IPS-20b (cell line): ENCODE measurements around the gene FARS2.

Source experiments
- H3K27ac ChIP-seq: one replicate; pipeline ENCODE4 v1.5.1; 2013; ENCODE audit warnings: low read length
- H3K27me3 ChIP-seq: 2 replicates; pipeline ENCODE4 v1.6.1; 2013; ENCODE audit warnings: mild to moderate bottlenecking, low read length, inconsistent platforms; ENCODE audit not compliant: insufficient read depth
- H3K36me3 ChIP-seq: 2 replicates; pipeline ENCODE4 v1.6.1; 2013; ENCODE audit warnings: low read depth, mild to moderate bottlenecking, inconsistent platforms, low read length, moderate library complexity; ENCODE audit not compliant: insufficient read depth
- H3K4me1 ChIP-seq: 2 replicates; pipeline ENCODE4 v1.6.1; 2013; ENCODE audit warnings: mild to moderate bottlenecking, control low read depth, inconsistent platforms, low read length, moderate library complexity; ENCODE audit not compliant: insufficient read depth
- H3K4me3 ChIP-seq: 2 replicates; pipeline ENCODE4 v1.5.1; 2013; ENCODE audit warnings: mild to moderate bottlenecking, low read length, inconsistent platforms
- H3K9ac ChIP-seq: 2 replicates; pipeline ENCODE4 v1.6.1; 2013; ENCODE audit warnings: low read depth, mild to moderate bottlenecking, inconsistent platforms, low read length, moderate library complexity
- H3K9me3 ChIP-seq: 2 replicates; pipeline ENCODE4 v1.6.1; 2013; ENCODE audit warnings: mild to moderate bottlenecking, low read depth, low read length, inconsistent platforms; ENCODE audit not compliant: insufficient read depth

FARS2 gene

DNA sequence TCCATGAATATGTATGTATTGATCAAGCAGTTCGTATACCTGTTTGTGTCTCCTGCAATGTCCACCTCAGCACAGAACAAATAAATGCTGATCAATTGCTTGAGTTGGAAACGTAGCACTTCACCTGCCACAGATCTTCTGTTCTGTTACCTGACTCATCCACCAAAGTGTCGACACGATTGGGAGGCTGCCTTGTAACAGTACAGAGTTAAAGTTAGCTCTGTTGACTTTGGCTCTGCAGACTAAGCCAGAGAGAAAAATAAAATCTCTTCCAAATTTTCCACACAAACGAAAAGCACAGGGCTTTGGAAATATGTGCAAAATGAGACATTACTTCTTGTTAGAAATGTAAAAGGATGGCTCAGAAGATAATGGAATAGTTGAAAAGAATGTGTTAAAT is 500.1 kb downstream of the FARS2 start:
- H3K4me3 ChIP-seq = no peak overlapping the region
- no peak overlapping the region for H3K27ac ChIP-seq
- no peaks in the 10 kb centered on the region for H3K9me3 ChIP-seq
- H3K9ac ChIP-seq = no peak overlapping the region
- no peaks in the 10 kb centered on the region for H3K4me1 ChIP-seq
- no peaks in the 10 kb centered on the region for H3K27me3 ChIP-seq
- H3K36me3 ChIP-seq = no peaks in the 10 kb centered on the region

DNA sequence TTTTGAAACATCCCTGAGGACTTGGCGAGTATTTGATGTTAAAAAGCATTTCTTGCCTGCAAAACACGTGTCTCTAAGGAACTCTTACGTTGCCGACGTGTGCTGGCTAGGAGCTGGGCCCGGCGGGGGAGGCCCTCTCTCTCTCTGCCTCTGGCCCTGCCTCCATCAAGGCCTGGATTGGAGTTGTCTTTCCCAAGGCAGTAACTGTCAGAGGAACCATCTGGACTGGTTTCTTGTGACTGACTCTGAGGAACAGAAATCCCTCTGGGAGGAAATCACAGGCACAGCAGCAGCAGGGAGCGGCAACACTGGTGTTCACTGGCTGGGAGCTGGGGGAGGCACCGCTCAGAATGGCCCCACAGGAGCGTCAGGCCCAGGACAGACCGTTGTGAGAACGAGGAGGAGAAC is 501.3 kb downstream of the FARS2 start:
- no peak overlapping the region for H3K9ac ChIP-seq

GRCh38 chr6:5763407-5763806 is 502.1 kb downstream of the FARS2 start:
- Histone ChIP-seq H3K4me1 (no peaks in the 10 kb centered on the region), H3K4me3 (no peak overlapping the region), H3K27me3 (no peaks in the 10 kb centered on the region), H3K9me3 (peaks cover 16% of the 10 kb centered on the region), H3K27ac (no peak overlapping the region), H3K9ac (no peak overlapping the region), H3K36me3 (no peaks in the 10 kb centered on the region)

More for the DNA sequence above, 501.3 kb downstream of the FARS2 start:
- Histone ChIP-seq H3K4me3 (no peak overlapping the region), H3K36me3 (no peaks in the 10 kb centered on the region), H3K27ac (no peak overlapping the region), H3K27me3 (no peaks in the 10 kb centered on the region), H3K4me1 (no peaks in the 10 kb centered on the region), H3K9me3 (peaks cover 8% of the 10 kb centered on the region; the same call in 1 of the 2 replicates)

- Histone ChIP-seq H3K27me3 (no peaks in the 10 kb centered on the region), H3K9ac (no peak overlapping the region), H3K4me1 (no peaks in the 10 kb centered on the region), H3K27ac (no peak overlapping the region), H3K4me3 (no peak overlapping the region), H3K9me3 (peaks cover 20% of the 10 kb centered on the region), H3K36me3 (no peaks in the 10 kb centered on the region)
Measured at GRCh38 chr6:5763871-5764270, 502.6 kb downstream of the FARS2 start.

GRCh38 chr6:5764401-5764955 is 503.2 kb downstream of the FARS2 start:
- peaks cover 22% of the 10 kb centered on the region for H3K9me3 ChIP-seq
- no peak overlapping the region for H3K9ac ChIP-seq
- H3K27me3 ChIP-seq = no peaks in the 10 kb centered on the region
- H3K27ac ChIP-seq = no peak overlapping the region
- no peaks in the 10 kb centered on the region for H3K4me1 ChIP-seq
- H3K4me3 ChIP-seq = no peak overlapping the region
- no peaks in the 10 kb centered on the region for H3K36me3 ChIP-seq

GRCh38 chr6:5765141-5765760 is 503.9 kb downstream of the FARS2 start:
- no peaks in the 10 kb centered on the region for H3K4me1 ChIP-seq
- H3K9me3 ChIP-seq = peaks cover 22% of the 10 kb centered on the region
- no peak overlapping the region for H3K4me3 ChIP-seq
- H3K27me3 ChIP-seq = no peaks in the 10 kb centered on the region
- no peak overlapping the region for H3K27ac ChIP-seq
- H3K36me3 ChIP-seq = no peaks in the 10 kb centered on the region
- H3K9ac ChIP-seq = no peak overlapping the region

DNA sequence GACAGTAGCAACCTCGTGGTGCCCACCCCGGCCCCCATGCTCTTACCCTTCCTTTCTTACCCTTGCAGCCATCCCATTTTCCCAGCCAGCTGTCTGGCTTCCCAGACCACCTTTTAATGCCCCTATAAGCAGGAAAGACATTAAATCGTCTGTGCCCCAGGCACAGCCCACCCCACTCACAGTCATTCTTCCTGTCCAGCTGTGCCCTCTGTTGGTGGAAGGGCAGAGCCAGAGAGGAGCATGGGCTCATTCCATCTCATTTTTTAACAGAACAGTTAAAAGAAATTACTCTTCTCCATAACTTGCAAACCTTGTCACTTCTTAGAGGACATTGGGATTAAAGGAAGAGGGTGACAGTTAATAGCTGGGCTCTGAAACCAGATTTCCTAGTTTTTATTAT is 504.9 kb downstream of the FARS2 start:
- Histone ChIP-seq H3K36me3 (no peaks in the 10 kb centered on the region), H3K9ac (no peak overlapping the region), H3K4me1 (no peaks in the 10 kb centered on the region), H3K4me3 (no peak overlapping the region), H3K27me3 (no peaks in the 10 kb centered on the region), H3K27ac (no peak overlapping the region), H3K9me3 (peaks cover 22% of the 10 kb centered on the region)

- H3K27ac ChIP-seq = no peak overlapping the region
- H3K36me3 ChIP-seq = no peaks in the 10 kb centered on the region
- no peaks in the 10 kb centered on the region for H3K4me1 ChIP-seq
- no peak overlapping the region for H3K4me3 ChIP-seq
- no peak overlapping the region for H3K9ac ChIP-seq
- no peaks in the 10 kb centered on the region for H3K27me3 ChIP-seq
- H3K9me3 ChIP-seq = peaks cover 22% of the 10 kb centered on the region
Measured at GRCh38 chr6:5767471-5767870, 506.2 kb downstream of the FARS2 start.

DNA sequence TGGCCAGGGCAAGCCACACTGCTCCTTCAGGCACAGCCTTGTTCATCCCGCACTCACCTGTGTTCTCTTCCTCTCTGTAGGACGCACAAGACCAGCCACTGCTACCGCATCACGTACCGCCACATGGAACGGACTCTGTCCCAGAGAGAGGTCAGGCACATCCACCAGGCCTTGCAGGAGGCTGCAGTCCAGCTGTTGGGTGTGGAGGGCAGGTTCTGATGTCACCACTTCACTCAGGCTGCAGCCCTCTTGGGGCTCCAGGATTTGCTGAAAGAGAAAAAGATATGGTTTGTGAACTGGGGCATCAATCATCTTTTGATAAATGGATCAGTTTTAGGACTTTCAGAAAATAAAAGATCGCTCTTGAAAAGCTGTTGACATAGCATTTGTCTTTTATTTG is 509.9 kb downstream of the FARS2 start:
- Histone ChIP-seq H3K9ac (no peak overlapping the region), H3K27ac (no peak overlapping the region), H3K9me3 (peaks cover 22% of the 10 kb centered on the region), H3K4me1 (no peaks in the 10 kb centered on the region), H3K4me3 (no peak overlapping the region), H3K27me3 (no peaks in the 10 kb centered on the region), H3K36me3 (no peaks in the 10 kb centered on the region)

- H3K9ac ChIP-seq = no peak overlapping the region
- H3K9me3 ChIP-seq = peaks cover 17% of the 10 kb centered on the region; the same call in 1 of the 2 replicates
- H3K4me3 ChIP-seq = no peak overlapping the region
- no peak overlapping the region for H3K27ac ChIP-seq
- H3K36me3 ChIP-seq = no peaks in the 10 kb centered on the region
- H3K27me3 ChIP-seq = no peaks in the 10 kb centered on the region
- H3K4me1 ChIP-seq = no peaks in the 10 kb centered on the region
Measured at GRCh38 chr6:5771759-5772390, 510.6 kb downstream of the FARS2 start.

GRCh38 chr6:5772408-5773120 is 511.3 kb downstream of the FARS2 start:
- H3K4me1 ChIP-seq = no peaks in the 10 kb centered on the region
- H3K9me3 ChIP-seq = peaks cover 14% of the 10 kb centered on the region; the same call in 1 of the 2 replicates
- H3K27ac ChIP-seq = no peak overlapping the region
- H3K36me3 ChIP-seq = no peaks in the 10 kb centered on the region
- H3K27me3 ChIP-seq = no peaks in the 10 kb centered on the region
- no peak overlapping the region for H3K9ac ChIP-seq
- H3K4me3 ChIP-seq = no peak overlapping the region

DNA sequence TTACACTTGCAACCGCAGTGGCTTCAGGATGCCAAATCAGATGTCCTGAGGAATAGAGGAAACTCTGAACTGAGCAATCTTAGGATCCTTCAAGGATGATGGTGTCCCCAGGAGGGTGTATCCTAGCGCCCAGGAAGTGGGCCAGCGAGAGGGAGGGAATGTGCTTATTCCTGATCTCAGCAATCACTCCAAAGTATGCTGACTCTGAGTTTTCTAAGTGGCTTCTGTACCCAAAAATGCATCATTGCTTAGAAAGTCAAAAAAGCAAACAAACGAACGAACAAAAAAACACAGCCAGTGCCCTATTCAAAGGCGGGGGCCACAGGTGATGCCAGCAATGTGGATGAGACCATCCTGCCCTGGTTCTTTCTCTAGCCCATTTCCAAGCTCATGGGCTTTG is 514.8 kb downstream of the FARS2 start:
- no peak overlapping the region for H3K9ac ChIP-seq
- no peaks in the 10 kb centered on the region for H3K36me3 ChIP-seq
- no peak overlapping the region for H3K27ac ChIP-seq
- no peak overlapping the region for H3K4me3 ChIP-seq
- H3K9me3 ChIP-seq = no peaks in the 10 kb centered on the region
- H3K27me3 ChIP-seq = no peaks in the 10 kb centered on the region
- H3K4me1 ChIP-seq = no peaks in the 10 kb centered on the region
